HL-60 (cell line): ENCODE results near the gene STS.

ENCODE experiments used
- GABPA ChIP-seq: IDR thresholded peaks from 2 replicates; pipeline ENCODE4 v1.6.1; 2012; ENCODE audit warnings: low read depth
- POLR2AphosphoS5 ChIP-seq: IDR thresholded peaks from 2 replicates; pipeline ENCODE4 v1.6.1; 2012; ENCODE audit warnings: low read depth
- SPI1 ChIP-seq: IDR thresholded peaks from 2 replicates; pipeline ENCODE4 v1.6.1; 2012; ENCODE audit warnings: low read depth, mild to moderate bottlenecking, borderline replicate concordance
- TF ChIP-seq, protein P1 (sequence below): IDR thresholded peaks from 2 replicates; pipeline ENCODE4 v1.6.1; 2012; ENCODE audit warnings: low read depth; ENCODE audit not compliant: insufficient replicate concordance
- TF ChIP-seq, protein P2 (sequence below): IDR thresholded peaks from one replicate; pipeline ENCODE4 v1.5.1; 2011; ENCODE audit warnings: low read length, control low read depth, inconsistent platforms; ENCODE audit not compliant: insufficient read depth

- TF ChIP-seq, protein P1, sequence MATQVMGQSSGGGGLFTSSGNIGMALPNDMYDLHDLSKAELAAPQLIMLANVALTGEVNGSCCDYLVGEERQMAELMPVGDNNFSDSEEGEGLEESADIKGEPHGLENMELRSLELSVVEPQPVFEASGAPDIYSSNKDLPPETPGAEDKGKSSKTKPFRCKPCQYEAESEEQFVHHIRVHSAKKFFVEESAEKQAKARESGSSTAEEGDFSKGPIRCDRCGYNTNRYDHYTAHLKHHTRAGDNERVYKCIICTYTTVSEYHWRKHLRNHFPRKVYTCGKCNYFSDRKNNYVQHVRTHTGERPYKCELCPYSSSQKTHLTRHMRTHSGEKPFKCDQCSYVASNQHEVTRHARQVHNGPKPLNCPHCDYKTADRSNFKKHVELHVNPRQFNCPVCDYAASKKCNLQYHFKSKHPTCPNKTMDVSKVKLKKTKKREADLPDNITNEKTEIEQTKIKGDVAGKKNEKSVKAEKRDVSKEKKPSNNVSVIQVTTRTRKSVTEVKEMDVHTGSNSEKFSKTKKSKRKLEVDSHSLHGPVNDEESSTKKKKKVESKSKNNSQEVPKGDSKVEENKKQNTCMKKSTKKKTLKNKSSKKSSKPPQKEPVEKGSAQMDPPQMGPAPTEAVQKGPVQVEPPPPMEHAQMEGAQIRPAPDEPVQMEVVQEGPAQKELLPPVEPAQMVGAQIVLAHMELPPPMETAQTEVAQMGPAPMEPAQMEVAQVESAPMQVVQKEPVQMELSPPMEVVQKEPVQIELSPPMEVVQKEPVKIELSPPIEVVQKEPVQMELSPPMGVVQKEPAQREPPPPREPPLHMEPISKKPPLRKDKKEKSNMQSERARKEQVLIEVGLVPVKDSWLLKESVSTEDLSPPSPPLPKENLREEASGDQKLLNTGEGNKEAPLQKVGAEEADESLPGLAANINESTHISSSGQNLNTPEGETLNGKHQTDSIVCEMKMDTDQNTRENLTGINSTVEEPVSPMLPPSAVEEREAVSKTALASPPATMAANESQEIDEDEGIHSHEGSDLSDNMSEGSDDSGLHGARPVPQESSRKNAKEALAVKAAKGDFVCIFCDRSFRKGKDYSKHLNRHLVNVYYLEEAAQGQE = no peak
- TF ChIP-seq, protein P2, sequence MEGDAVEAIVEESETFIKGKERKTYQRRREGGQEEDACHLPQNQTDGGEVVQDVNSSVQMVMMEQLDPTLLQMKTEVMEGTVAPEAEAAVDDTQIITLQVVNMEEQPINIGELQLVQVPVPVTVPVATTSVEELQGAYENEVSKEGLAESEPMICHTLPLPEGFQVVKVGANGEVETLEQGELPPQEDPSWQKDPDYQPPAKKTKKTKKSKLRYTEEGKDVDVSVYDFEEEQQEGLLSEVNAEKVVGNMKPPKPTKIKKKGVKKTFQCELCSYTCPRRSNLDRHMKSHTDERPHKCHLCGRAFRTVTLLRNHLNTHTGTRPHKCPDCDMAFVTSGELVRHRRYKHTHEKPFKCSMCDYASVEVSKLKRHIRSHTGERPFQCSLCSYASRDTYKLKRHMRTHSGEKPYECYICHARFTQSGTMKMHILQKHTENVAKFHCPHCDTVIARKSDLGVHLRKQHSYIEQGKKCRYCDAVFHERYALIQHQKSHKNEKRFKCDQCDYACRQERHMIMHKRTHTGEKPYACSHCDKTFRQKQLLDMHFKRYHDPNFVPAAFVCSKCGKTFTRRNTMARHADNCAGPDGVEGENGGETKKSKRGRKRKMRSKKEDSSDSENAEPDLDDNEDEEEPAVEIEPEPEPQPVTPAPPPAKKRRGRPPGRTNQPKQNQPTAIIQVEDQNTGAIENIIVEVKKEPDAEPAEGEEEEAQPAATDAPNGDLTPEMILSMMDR = no peak
- no peak for TF ChIP-seq POLR2AphosphoS5
- TF ChIP-seq GABPA = no peak
- TF ChIP-seq SPI1 = no peak
Measured at GRCh38 chrX:7110821-7111276, 36.7 kb upstream of the STS start.
